HUES64 (cell line): ENCODE measurements around the gene ANKRD55.
"Not testable (repeated sequence)": the region's sequence is repeated elsewhere in the genome, so short reads cannot be mapped to it uniquely, and the experiment has no call there.

Experiments
- H3K27ac ChIP-seq: 2 replicates; pipeline ENCODE4 v1.7.0; 2013; ENCODE audit warnings: low read depth, low read length, inconsistent platforms
- H3K27me3 ChIP-seq: 2 replicates; pipeline ENCODE4 v1.6.1; 2013; ENCODE audit warnings: mild to moderate bottlenecking, low read length; ENCODE audit not compliant: insufficient read depth
- H3K36me3 ChIP-seq: 2 replicates; pipeline ENCODE4 v1.6.1; 2013; ENCODE audit warnings: mild to moderate bottlenecking, low read length; ENCODE audit not compliant: insufficient read depth
- H3K4me1 ChIP-seq: 2 replicates; pipeline ENCODE4 v1.6.1; 2013; ENCODE audit warnings: mild to moderate bottlenecking, low read length, moderate library complexity; ENCODE audit not compliant: insufficient read depth
- H3K4me3 ChIP-seq: 2 replicates; pipeline ENCODE4 v1.5.1; 2013; ENCODE audit warnings: mild to moderate bottlenecking, low read length, moderate library complexity
- H3K9ac ChIP-seq: 2 replicates; pipeline ENCODE4 v1.6.1; 2013; ENCODE audit warnings: mild to moderate bottlenecking, low read depth, low read length
- H3K9me3 ChIP-seq: 2 replicates; pipeline ENCODE4 v1.6.1; 2013; ENCODE audit warnings: low read depth, low read length; ENCODE audit not compliant: insufficient read depth
- WGBS: fragments of 150-250, 120-280 bp; methylation state at CpG from one replicate; pipeline ENCODE4 v1.1.7; 2013; ENCODE audit warnings: missing lambda C conversion rate; 5-methylcytosine and 5-hydroxymethylcytosine counted together

The ANKRD55 gene

DNA sequence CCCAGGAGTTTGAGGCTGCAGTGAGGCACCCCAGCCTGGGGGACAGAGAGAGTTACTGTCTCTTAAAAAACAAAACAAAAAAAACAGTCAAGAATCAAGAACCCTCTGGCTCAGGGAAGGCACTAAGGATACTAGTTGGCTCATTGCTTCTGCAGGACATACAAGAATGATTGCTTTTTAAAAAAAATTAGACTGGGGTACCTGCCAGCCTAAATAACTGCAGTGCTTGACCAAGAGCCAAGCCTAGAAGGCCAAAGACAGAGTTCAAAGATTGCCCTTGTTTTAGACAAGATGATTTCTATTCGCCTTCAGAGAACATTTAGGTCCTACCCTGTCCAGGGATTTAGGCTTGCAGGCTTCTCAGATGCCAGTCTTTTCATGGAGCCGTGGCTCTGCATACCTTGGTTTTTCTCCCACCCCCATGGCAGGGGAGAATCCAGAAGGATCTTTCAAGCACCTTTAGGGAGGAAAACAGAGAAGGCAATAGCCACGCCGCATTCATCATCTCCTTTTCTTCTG, 144.6 kb downstream of the ANKRD55 start:
- H3K27me3 ChIP-seq, result no peaks in the 10 kb centered on the region
- WGBS, result 92% methylated on average over 4 of the region's 4 CpGs
- peaks cover 9% of the 10 kb centered on the region; the same call in 1 of the 2 replicates for H3K4me1 ChIP-seq
- no peaks in the 10 kb centered on the region for H3K36me3 ChIP-seq
- H3K9ac ChIP-seq, result no peak overlapping the region
- H3K27ac ChIP-seq, result no peak overlapping the region
- no peak overlapping the region for H3K4me3 ChIP-seq
- H3K9me3 ChIP-seq, result no peaks in the 10 kb centered on the region

DNA sequence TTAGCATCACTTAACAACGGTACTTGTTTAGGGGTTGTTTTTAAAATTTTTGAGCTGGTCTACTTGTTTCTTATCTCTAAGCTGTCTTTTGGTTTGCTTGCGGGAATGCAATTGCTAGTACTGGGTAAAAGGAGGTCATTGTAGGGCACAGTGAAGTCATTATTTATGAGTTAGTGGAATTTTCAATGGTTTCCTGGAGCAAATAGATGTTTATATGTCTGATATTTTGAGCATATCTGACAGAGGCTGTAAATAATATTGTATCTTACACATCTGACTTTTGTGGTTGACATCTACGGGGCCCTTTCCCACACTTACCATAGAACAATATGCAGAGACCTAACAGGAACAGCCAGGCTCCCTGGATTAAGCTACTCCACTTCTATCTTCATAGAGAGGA, 147.9 kb downstream of the ANKRD55 start:
- H3K4me1 ChIP-seq, result peaks cover 9% of the 10 kb centered on the region; the same call in 1 of the 2 replicates
- H3K9me3 ChIP-seq, result no peaks in the 10 kb centered on the region
- 87% methylated on average over 3 of the region's 3 CpGs for WGBS

DNA sequence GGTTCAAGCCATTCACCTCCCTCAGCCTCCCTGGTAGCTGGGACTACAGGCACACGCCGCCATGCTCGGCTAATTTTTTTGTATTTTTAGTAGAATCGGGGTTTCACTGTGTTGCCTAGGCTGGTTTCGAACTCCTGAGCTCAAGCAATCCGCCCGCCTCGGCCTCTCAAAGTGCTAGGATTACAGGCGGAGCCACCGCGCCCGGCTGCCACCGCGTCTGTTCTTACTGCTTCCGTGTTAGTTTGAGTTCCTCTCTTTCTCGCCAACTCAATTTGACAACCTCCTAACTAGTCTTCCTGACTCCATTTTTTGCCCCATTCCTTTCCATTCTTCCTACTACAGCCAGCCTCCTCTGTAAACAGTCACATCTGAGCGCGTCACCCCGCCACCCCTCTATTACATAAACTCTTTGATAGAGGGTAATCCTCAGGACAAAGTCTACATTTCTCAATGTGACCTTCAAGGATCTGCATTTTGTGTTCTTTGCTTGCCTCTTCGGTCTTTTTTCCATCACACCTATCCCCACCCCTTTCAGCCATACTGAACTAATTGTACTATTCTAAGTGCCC, 149.8 kb downstream of the ANKRD55 start:
- H3K36me3 ChIP-seq, result no peaks in the 10 kb centered on the region
- H3K27me3 ChIP-seq, result no peaks in the 10 kb centered on the region
- peaks cover 9% of the 10 kb centered on the region; the same call in 1 of the 2 replicates for H3K4me1 ChIP-seq
- no peak overlapping the region for H3K4me3 ChIP-seq
- H3K9ac ChIP-seq, result no peak overlapping the region
- 97% methylated on average over 20 of the region's 20 CpGs for WGBS
- H3K27ac ChIP-seq, result no peak overlapping the region
- H3K9me3 ChIP-seq, result no peaks in the 10 kb centered on the region

More for the DNA sequence above, 147.9 kb downstream of the ANKRD55 start:
- H3K9ac ChIP-seq, result no peak overlapping the region
- no peak overlapping the region for H3K27ac ChIP-seq
- H3K36me3 ChIP-seq, result no peaks in the 10 kb centered on the region
- H3K4me3 ChIP-seq, result no peak overlapping the region
- H3K27me3 ChIP-seq, result no peaks in the 10 kb centered on the region

DNA sequence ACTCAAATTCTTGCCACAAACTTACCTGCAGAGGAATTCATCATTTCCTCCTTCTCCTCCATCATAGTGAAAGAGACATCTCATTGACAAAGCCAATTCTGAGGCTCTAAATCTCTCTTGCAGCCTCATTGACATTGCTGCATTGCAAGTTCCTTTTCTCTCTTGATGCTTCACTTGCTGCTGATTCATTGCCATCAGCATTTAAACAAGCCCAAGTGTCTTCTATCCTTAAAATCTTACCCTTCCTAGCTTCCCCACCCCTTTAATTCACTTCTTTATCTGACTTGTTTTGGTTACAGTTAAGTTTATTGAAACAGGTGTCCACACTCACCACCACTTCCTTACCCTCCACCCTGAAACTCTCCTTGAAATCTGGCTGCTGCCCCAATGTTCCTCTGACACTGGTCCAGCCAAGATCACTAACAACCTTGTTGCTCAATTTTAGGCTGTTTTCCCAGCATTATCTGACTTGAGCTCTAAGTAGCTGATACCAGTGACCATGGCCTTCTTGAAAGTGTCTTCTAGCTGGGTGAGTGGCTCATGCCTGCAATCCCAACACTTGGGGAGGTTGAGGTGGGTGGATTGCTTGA, 152.0 kb downstream of the ANKRD55 start:
- not testable (repeated sequence) for H3K36me3 ChIP-seq, H3K4me1 ChIP-seq, H3K9ac ChIP-seq, H3K9me3 ChIP-seq, H3K27ac ChIP-seq, H3K4me3 ChIP-seq, H3K27me3 ChIP-seq

DNA sequence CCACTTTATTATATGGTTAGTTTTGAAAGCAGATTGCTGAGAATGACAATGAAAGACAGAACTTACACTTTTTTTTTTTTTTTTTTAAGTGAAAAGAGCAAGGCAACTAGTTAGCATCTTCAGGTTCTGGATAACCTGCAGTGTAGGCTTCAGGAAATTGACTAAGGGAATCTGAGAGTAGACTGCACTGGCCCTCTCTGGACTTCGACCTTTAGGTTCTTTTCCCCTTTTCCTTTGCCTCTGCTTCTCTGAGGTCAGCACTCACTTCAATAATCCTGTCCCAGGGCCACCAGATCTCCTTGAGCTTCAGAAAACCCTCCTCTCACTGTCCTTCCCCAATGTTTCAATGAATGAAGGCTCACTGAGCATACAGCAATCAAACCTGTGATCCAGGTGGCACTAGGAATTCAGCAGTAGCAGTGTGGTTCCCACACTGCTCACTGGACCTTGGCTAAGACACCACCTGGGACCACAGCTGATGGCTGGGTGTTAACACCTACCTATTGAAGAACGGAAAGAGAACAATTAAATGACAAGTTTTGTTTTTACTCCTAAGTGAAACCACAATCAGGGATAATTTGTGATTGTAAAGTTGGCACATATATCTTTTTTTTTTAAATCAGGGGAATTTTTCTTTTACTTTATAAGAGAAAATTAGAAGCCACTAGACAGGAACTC, 152.6 kb downstream of the ANKRD55 start:
- Histone ChIP-seq H3K4me1 (peaks cover 8% of the 10 kb centered on the region; the same call in 1 of the 2 replicates), H3K4me3 (no peak overlapping the region), H3K36me3 (no peaks in the 10 kb centered on the region), H3K9me3 (no peaks in the 10 kb centered on the region), H3K27me3 (no peaks in the 10 kb centered on the region), H3K9ac (no peak overlapping the region), H3K27ac (no peak overlapping the region)
- 88% methylated on average over 2 of the region's 2 CpGs for WGBS

DNA sequence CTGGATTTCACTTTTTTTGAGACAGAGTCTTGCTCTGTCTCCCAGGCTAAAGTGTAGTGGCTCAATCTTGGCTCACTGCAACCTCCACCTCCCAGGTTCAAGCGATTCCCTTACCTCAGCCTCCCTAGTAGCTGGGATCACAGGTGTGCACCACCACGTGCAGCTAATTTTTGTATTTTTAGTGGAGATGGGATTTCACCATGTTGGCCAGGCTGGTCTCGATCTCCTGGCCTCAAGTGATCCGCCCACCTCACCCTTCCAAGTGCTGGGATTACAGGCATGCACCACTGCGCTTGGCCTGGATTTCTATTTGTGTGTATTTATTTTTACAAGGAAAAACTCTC, 154.0 kb downstream of the ANKRD55 start:
- 87% methylated on average over 4 of the region's 5 CpGs for WGBS

DNA sequence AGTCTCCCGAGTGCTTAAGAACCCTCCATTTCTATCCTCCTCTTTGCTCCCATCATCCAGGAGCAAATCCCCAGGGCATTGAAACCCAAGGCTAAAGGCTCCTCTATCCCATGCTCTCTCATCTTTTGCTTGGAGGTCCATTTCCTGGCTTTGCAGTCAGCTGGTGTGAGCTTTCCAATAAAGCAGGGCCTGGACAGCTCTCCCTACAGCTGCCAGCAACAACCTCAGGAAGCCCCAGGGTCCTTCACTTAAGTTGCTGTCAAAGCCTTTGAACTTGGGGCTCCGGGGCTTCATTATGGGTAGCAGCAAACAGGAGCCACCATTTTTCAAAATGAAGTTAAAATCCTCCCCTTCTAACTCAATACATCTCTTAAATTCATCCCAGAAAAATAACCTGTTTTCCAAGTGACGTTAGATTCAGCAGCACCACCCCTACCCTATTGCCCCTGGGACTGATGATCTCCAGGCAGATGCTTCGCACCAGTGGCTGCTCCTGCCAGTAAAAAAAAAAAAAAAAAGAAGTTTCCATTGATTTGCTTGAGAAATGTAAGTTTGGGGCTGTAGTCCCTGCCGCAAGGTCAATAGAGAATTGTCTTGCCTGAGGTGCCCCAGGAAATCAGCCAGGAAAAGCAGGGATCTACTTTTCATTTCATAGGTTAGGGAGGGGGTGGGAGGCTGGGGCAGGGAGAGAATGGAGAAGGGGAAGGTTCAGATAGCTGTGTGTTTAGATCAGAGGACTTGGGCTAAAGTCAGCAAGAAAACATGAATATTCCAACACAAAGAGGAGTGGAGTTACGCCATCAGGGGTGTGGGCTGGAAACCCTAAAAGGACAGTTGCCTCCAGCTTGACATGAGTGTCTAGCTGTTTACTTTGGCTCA, 154.6 kb downstream of the ANKRD55 start:
- 94% methylated on average over 6 of the region's 6 CpGs for WGBS
- Histone ChIP-seq H3K9me3 (no peaks in the 10 kb centered on the region), H3K36me3 (no peaks in the 10 kb centered on the region), H3K4me1 (no peaks in the 10 kb centered on the region), H3K27me3 (no peaks in the 10 kb centered on the region), H3K27ac (no peak overlapping the region), H3K9ac (no peak overlapping the region), H3K4me3 (no peak overlapping the region)

More for the DNA sequence above, 154.0 kb downstream of the ANKRD55 start:
- not testable (repeated sequence) for H3K4me1 ChIP-seq, H3K27me3 ChIP-seq, H3K4me3 ChIP-seq, H3K27ac ChIP-seq, H3K9me3 ChIP-seq, H3K36me3 ChIP-seq, H3K9ac ChIP-seq

DNA sequence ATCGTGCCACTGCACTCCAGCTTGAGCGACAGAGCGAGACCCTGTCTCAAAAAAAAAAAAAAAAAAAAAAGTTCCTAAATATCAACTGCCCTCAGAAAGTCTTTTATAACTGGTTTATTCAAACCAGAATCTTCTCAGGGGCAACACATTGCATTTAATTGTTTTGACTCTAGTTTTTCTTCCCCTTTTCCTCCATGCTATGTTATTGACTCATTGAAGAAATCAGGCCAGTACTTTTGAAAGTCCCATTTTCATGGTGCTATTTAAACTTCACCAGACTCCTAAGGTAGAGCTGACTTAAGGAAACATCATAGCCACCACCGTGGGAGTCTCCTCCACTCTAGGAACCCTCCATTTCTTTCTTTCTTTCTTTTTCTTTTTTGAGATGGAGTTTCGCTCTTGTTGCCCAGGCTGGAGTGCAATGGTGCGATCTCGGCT, 155.3 kb downstream of the ANKRD55 start:
- Histone ChIP-seq H3K27me3 (no peaks in the 10 kb centered on the region), H3K4me3 (no peak overlapping the region), H3K9ac (no peak overlapping the region), H3K9me3 (no peaks in the 10 kb centered on the region), H3K36me3 (no peaks in the 10 kb centered on the region), H3K27ac (no peak overlapping the region), H3K4me1 (no peaks in the 10 kb centered on the region)
- 97% methylated on average over 7 of the region's 7 CpGs for WGBS

DNA sequence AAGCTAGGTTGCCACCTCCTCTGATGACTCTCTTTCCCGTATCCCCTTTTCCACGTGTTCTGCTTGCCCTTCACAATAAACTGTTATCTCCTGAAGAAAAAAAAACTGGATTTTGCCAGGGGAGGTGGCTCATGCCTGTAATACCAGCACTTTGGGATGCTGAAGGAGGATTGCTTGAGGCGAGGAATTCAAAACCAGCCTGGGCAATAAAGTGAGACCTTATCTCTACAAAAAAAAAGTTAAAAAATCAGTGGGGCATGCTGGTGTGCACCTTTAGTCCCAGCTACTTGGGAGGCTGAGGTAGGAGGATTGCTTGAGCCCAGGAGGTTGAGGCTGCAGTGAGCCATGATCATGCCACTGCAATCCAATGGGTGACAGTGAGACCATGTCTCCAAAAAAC, 156.6 kb downstream of the ANKRD55 start:
- H3K4me1 ChIP-seq, result no peaks in the 10 kb centered on the region
- WGBS, result 96% methylated on average over 3 of the region's 3 CpGs

DNA sequence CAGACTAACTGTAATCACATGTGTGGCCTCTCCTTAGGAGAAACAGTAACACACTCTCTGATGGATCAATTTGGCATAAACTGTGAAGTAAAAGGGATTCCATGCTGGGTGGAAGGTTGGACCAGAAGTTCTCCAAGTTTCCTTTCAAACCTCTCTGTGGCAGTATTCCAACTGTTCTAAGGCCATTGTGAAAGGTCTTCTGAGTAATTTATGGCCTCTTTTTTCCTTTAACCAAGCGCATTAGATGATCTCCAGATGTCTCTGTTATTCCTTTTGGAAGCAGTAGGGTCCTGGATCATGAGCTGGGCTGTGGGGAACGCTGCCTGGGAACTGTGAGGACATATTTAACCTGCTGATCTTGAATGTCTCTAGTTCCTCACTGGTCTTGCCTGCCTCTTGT, 157.8 kb downstream of the ANKRD55 start:
- H3K4me3 ChIP-seq, result no peak overlapping the region
- H3K4me1 ChIP-seq, result peaks cover 4% of the 10 kb centered on the region; the same call in 1 of the 2 replicates
- no peaks in the 10 kb centered on the region for H3K9me3 ChIP-seq
- WGBS, result 95% methylated on average over 2 of the region's 2 CpGs
- H3K36me3 ChIP-seq, result no peaks in the 10 kb centered on the region
- no peaks in the 10 kb centered on the region for H3K27me3 ChIP-seq
- no peak overlapping the region for H3K9ac ChIP-seq
- H3K27ac ChIP-seq, result no peak overlapping the region

More for the DNA sequence above, 156.6 kb downstream of the ANKRD55 start:
- no peaks in the 10 kb centered on the region for H3K27me3 ChIP-seq
- H3K9ac ChIP-seq, result no peak overlapping the region
- H3K4me3 ChIP-seq, result no peak overlapping the region
- H3K27ac ChIP-seq, result no peak overlapping the region
- no peaks in the 10 kb centered on the region for H3K36me3 ChIP-seq
- H3K9me3 ChIP-seq, result no peaks in the 10 kb centered on the region
